OCI-LY1 (cell line): ENCODE data around the gene GOLGA8H.
A peak's percentile ranks its signal among the peaks of the same experiment; 100 is the strongest.
"Not testable (repeated sequence)": the region's sequence is repeated elsewhere in the genome, so short reads cannot be mapped to it uniquely, and the experiment has no call there.

ENCODE experiments used
- H2AFZ ChIP-seq: fragments of 200-600 bp; sonication (generic), shearing (Covaris generic); 2 replicates; pipeline ENCODE4 v1.6.0; 2014; ENCODE audit warnings: antibody characterized with exemption, mild to moderate bottlenecking, low read length
- H3F3A ChIP-seq: fragments of 200-600 bp; sonication (generic), shearing (Covaris generic); 2 replicates; pipeline ENCODE4 v1.6.0; 2014; ENCODE audit warnings: mild to moderate bottlenecking, antibody characterized with exemption, low read length, moderate library complexity; ENCODE audit not compliant: insufficient read depth
- H3K27ac ChIP-seq: fragments of 200-600 bp; sonication (generic); 2 replicates; pipeline ENCODE4 v1.5.1; 2014; ENCODE audit warnings: low read length, mixed run types, mild to moderate bottlenecking, low read depth; ENCODE audit not compliant: poor library complexity, severe bottlenecking
- H3K27me3 ChIP-seq: fragments of 200-600 bp; sonication (generic); 2 replicates; pipeline ENCODE4 v1.6.0; 2014; ENCODE audit warnings: antibody characterized with exemption, mild to moderate bottlenecking, low read length, moderate library complexity; ENCODE audit not compliant: insufficient read depth
- H3K36me3 ChIP-seq: fragments of 200-600 bp; sonication (generic); 2 replicates; pipeline ENCODE4 v1.6.1; 2014; ENCODE audit warnings: mild to moderate bottlenecking, antibody characterized with exemption, low read length, moderate library complexity, mixed read lengths; ENCODE audit not compliant: insufficient read depth
- H3K4me1 ChIP-seq: fragments of 200-600 bp; sonication (generic); 2 replicates; pipeline ENCODE4 v1.5.1; 2014; ENCODE audit warnings: mild to moderate bottlenecking, low read length, moderate library complexity; ENCODE audit not compliant: insufficient read depth, severe bottlenecking
- H3K4me2 ChIP-seq: fragments of 200-600 bp; sonication (generic), shearing (Covaris generic); 2 replicates; pipeline ENCODE4 v1.6.1; 2014; ENCODE audit warnings: low read length
- H3K4me3 ChIP-seq: fragments of 200-600 bp; sonication (generic); 2 replicates; pipeline ENCODE4 v1.5.1; 2014; ENCODE audit warnings: low read length, low read depth, mild to moderate bottlenecking, mixed read lengths; ENCODE audit not compliant: poor library complexity, severe bottlenecking
- H3K79me2 ChIP-seq: fragments of 200-600 bp; shearing (Covaris generic); 2 replicates; pipeline ENCODE4 v1.6.1; 2016; ENCODE audit warnings: mixed run types, low read length, mixed read lengths; ENCODE audit not compliant: insufficient read depth
- H3K9ac ChIP-seq: fragments of 200-600 bp; sonication (generic), shearing (Covaris generic); 2 replicates; pipeline ENCODE4 v1.6.1; 2014; ENCODE audit warnings: mild to moderate bottlenecking, low read length, mixed read lengths
- H3K9me2 ChIP-seq: fragments of 200-600 bp; sonication (generic), shearing (Covaris generic); 2 replicates; pipeline ENCODE4 v1.6.1; 2014; ENCODE audit warnings: low read depth, mild to moderate bottlenecking, low read length, mixed read lengths
- H3K9me3 ChIP-seq: fragments of 200-600 bp; shearing (Covaris generic); 2 replicates; pipeline ENCODE4 v1.6.1; 2014; ENCODE audit warnings: low read length, mixed read lengths
- H4K20me1 ChIP-seq: fragments of 200-600 bp; sonication (generic), shearing (Covaris generic); 2 replicates; pipeline ENCODE4 v1.6.0; 2016; ENCODE audit warnings: mild to moderate bottlenecking, low read length; ENCODE audit not compliant: insufficient read depth
- CTCF ChIP-seq: fragments of 200-600 bp; sonication (generic), shearing (Covaris generic); IDR thresholded peaks from 2 replicates; pipeline ENCODE4 v1.5.1; 2017; ENCODE audit warnings: mild to moderate bottlenecking, antibody characterized with exemption, low read length, moderate library complexity, mixed read lengths
- EZH2 ChIP-seq: fragments of 200-600 bp; sonication (generic), shearing (Covaris generic); IDR thresholded peaks from 2 replicates; pipeline ENCODE4 v1.8.0; 2017; ENCODE audit warnings: borderline replicate concordance, mixed run types, mild to moderate bottlenecking, antibody characterized with exemption, low read length, moderate library complexity, mixed read lengths

The GOLGA8H gene

GRCh38 chr15:30621342-30621741, 17.5 kb downstream of the GOLGA8H start:
- not testable (repeated sequence) for H3K4me1 ChIP-seq, H3K9me3 ChIP-seq, H3K27ac ChIP-seq, H3F3A ChIP-seq, H3K27me3 ChIP-seq, H3K36me3 ChIP-seq, H3K9ac ChIP-seq, H4K20me1 ChIP-seq, H2AFZ ChIP-seq, H3K79me2 ChIP-seq, H3K9me2 ChIP-seq, H3K4me3 ChIP-seq, H3K4me2 ChIP-seq

GRCh38 chr15:30625436-30626193, 21.8 kb downstream of the GOLGA8H start, which contains the start of gene ARHGAP11B:
ARHGAP11B (plus strand) TSS chr15:30626128.
- H3K4me3 ChIP-seq, result peak within 1 kb of the TSS; percentile 93
- H3K27me3 ChIP-seq, H2AFZ ChIP-seq, H3K9me2 ChIP-seq, H3F3A ChIP-seq, H3K9me3 ChIP-seq, H4K20me1 ChIP-seq: not testable (repeated sequence)
- H3K36me3 ChIP-seq, result peaks cover 12% of the 10 kb centered on the region
- H3K79me2 ChIP-seq, result peaks cover 42% of the 10 kb centered on the region
- H3K27ac ChIP-seq, result peak within 1 kb of the TSS; percentile 90
- H3K4me2 ChIP-seq, result peak within 1 kb of the TSS; percentile 82
- peak within 1 kb of the TSS; percentile 98 for H3K9ac ChIP-seq
- peaks cover 20% of the 10 kb centered on the region for H3K4me1 ChIP-seq

GRCh38 chr15:30626194-30626565, 22.4 kb downstream of the GOLGA8H start:
- Histone ChIP-seq H3K27ac (peak overlapping the region; percentile 90), H3K9ac (peak overlapping the region; percentile 98), H3K36me3 (peaks cover 12% of the 10 kb centered on the region), H3K4me3 (peak overlapping the region; percentile 93), H3K79me2 (peaks cover 42% of the 10 kb centered on the region), H3K4me2 (peak overlapping the region; percentile 82), H3K4me1 (peaks cover 20% of the 10 kb centered on the region)
- not testable (repeated sequence) for H3K27me3 ChIP-seq, H2AFZ ChIP-seq, H3F3A ChIP-seq, H3K9me3 ChIP-seq, H3K9me2 ChIP-seq, H4K20me1 ChIP-seq

GRCh38 chr15:30626632-30627031, 22.8 kb downstream of the GOLGA8H start:
- peak overlapping the region; percentile 93 for H3K4me3 ChIP-seq
- H3K9me2 ChIP-seq, H3K9me3 ChIP-seq, H3F3A ChIP-seq, H2AFZ ChIP-seq, H3K27me3 ChIP-seq, H4K20me1 ChIP-seq: not testable (repeated sequence)
- H3K9ac ChIP-seq, result peak overlapping the region; percentile 98
- peaks cover 20% of the 10 kb centered on the region for H3K4me1 ChIP-seq
- H3K36me3 ChIP-seq, result peaks cover 15% of the 10 kb centered on the region
- H3K4me2 ChIP-seq, result peak overlapping the region; percentile 82
- H3K27ac ChIP-seq, result peak overlapping the region; percentile 90
- H3K79me2 ChIP-seq, result peaks cover 42% of the 10 kb centered on the region

- 0 out of 2 replicates have a peak, but pooled peaks cover 3% of the 10 kb centered on the region for H3K79me2 ChIP-seq
- no peaks in the 10 kb centered on the region for H3K9me3 ChIP-seq
- no peak overlapping the region for H3K4me3 ChIP-seq
- peaks cover 63% of the 10 kb centered on the region for H3K36me3 ChIP-seq
- no peaks in the 10 kb centered on the region for H3K27me3 ChIP-seq
- H3K4me2 ChIP-seq, result no peak overlapping the region; the same call in 1 of the 2 replicates
- TF ChIP-seq EZH2 (no peak), CTCF (no peak)
- H3K9me2 ChIP-seq, result no peaks in the 10 kb centered on the region
- no peaks in the 10 kb centered on the region for H4K20me1 ChIP-seq
- H3K27ac ChIP-seq, result peak overlapping the region; percentile 32
- no peaks in the 10 kb centered on the region for H3F3A ChIP-seq
- no peaks in the 10 kb centered on the region for H3K4me1 ChIP-seq
- no peak overlapping the region for H3K9ac ChIP-seq
- H2AFZ ChIP-seq, result no peak overlapping the region
Measured at GRCh38 chr15:30650012-30650929, 46.4 kb downstream of the GOLGA8H start.
